GM19328 (cell line): ENCODE measurements around the gene NUP210L.

Source experiments
- ATAC-seq: cut with Tn5 transposase; IDR thresholded peaks from one replicate; pipeline ENCODE4 v1.9.1; 2021; ENCODE audit warnings: mild to moderate bottlenecking, moderate library complexity; ENCODE audit not compliant: unreplicated experiment

Gene NUP210L

DNA sequence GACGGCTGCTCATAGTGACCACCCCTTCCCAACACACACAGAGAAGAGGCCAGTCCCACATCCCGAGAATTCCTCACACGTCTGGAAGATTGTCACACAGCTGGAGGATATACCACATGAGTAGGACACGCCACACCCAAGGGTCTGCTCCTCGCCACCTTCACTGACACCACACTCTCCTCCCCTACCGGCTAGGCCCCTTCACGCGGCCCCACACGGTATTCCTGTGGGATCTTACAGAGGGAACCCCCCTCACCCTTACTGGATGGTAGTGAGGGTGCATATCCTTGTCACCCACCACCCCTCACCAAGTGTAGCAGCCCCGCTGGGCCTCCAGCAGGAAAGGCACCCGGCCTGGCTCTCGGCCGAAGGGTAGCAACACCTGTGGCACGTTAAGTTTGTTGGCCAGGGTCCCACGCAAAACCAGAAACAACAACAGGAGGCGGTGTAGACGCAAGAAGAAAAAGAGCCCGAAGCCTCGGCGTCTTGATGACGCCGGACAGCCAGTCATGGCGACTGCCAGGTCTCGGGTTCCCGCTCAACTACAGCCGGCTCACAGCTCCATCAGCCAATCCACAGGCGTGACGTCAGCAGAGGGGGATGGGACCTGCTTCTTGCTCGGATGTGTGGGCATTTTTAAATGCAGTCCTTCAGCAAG lies at the start of gene NUP210L:
NUP210L (minus strand) TSS at position 540 of the 658 bp plus-strand sequence.
- ATAC-seq: no peak

DNA sequence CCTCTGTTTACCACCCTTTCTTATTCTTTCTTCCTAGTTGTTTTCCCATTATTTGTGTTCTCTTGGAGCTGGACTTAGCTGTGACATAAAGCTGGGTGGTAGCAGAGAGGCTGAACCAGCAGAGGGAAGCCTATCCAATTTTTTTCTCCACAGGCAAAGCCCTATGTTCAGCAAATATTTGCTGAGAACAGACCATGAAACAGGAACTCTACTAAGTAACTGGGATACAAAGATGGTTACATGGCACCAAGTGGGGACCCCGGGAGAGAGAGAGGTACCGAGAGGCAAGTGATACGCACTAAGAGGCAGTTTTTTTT lies 44.6 kb upstream of the NUP210L start:
- ATAC-seq: no peak

DNA sequence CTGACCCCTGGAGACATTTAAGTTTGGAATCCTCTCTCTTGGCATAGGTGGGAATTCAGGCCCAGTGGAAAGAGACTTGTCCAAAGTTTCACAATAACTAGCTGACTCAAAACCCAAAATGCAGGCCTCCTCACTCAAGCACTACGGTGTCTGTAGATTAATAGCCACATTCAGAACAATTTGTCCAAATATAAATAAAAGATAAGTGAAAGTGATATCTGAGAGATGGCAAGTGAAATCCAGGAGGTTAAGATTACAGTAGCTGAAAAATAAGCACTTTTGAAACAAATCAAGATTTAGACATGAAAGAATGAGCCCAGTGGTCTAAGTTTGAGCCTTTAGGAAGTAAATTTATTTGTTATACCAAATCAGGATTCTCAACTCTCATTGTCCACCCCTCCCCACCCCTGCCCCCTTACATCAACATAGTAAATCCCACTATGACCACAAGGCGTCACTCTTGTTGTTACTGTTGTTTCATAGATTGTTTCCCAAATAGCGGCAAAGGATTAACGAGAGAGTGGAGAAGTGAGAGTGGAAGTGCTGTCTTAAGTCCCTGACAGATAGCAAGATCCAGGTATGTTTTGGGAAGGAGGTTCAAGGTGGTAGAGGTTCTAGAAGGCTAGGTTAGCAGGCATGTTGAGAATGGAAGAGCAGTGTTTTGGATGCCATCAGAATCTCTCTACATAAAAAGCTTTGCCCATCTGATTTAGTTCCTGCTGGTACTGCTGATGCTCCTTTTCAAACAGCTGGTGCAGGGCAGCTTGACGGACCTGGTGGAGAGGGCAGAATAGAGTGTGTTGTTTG lies 44.1 kb upstream of the NUP210L start:
- ATAC-seq: no peak

- ATAC-seq: no peak
Measured at GRCh38 chr1:154193821-154194220, 38.9 kb upstream of the NUP210L start.

DNA sequence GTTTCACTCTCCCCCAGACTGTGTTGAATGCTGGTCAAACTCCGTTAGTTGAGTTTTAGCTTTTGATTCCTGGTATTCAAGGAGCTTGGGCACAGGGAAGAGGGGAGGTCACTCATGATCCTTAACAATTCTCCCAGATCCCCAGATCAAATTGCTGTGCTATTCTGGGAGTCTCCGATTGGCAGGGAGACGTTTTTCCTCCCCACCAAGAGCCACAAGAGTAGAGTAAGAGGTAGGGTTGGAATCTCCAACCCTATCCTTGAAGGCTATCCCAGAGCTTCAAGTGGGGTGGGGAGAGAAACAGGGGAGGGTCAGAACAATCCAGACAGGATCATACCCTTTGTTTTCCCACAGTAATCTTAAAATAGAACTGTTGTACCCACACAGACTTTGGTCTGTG lies 37.6 kb upstream of the NUP210L start:
- no peak for ATAC-seq

GRCh38 chr1:154191990-154192461 lies 37.2 kb upstream of the NUP210L start, which contains the start of gene TPM3:
TSS of gene TPM3 (minus strand) at chr1:154192100. CDS start at chr1:154192018, 82 bp downstream.
- no peak for ATAC-seq

- ATAC-seq: no peak
Measured at GRCh38 chr1:154190550-154190949, 35.7 kb upstream of the NUP210L start.

GRCh38 chr1:154186852-154187501 lies 32.1 kb upstream of the NUP210L start:
- ATAC-seq: no peak

GRCh38 chr1:154186177-154186576 lies 31.3 kb upstream of the NUP210L start:
- ATAC-seq: no peak

DNA sequence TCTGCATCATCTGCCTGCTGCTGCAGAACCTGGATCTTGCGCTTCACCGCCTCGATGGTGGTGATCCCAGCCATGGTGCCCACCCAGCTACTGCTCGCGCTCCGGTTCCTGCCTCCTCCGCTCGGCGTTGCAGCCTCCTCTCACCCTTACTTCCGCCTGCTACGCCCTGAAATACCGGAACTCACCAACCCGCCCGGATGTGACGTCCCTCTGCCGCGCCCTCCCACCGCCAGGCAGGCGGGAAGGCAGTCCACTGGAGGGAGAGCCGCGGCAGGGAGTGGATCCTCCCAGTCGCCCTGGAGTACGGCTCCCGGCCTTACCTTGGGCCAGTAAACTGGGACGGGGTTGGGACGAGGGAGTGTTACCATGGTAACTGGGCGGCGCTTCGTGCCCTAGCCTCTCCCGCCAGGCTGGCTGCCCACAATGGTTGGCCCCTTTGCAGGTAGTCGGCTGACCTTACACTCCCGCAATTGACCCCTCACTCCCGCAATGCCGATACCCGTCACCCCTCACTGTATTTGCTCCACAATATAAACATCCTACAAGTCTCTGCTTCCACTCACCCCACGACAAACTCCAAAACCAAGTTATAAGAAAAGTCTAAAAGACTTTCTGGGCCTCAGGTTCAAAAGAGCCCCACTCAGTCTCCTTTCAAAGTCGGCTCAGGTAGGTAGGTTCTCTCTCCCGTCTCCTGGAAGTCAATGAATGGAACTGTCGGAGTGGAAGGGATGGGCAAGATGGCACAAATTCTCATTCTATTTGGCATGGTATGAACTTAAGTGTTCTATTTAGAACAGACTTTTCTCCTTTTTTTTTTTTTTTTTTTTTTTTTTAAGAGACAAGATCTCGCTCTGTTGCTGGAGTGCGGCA lies 28.4 kb upstream of the NUP210L start:
- peak; percentile 52 for ATAC-seq

GRCh38 chr1:154182344-154183045 lies 27.6 kb upstream of the NUP210L start:
- ATAC-seq: peak; percentile 62

DNA sequence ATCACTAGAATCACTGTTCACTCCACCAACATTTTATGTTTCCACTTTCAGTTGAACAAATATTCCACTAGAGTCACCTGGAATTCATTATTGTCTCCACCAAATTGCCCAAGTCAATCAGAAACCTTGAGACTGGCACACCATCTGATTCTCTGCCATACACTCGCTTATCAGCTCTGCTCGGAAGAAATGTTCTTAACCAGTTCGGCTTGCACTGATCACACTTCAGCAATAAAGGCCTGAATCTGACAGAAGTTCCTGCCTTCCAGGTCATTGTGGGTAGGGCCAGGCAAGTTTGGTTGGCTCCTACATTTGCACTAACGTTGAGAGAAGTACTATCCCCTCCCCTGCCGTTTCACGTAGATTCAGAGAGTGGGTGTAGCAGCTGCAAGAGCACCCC lies 27.1 kb upstream of the NUP210L start:
- no peak for ATAC-seq

- ATAC-seq: no peak
Measured at GRCh38 chr1:154179946-154180687, 25.2 kb upstream of the NUP210L start.

DNA sequence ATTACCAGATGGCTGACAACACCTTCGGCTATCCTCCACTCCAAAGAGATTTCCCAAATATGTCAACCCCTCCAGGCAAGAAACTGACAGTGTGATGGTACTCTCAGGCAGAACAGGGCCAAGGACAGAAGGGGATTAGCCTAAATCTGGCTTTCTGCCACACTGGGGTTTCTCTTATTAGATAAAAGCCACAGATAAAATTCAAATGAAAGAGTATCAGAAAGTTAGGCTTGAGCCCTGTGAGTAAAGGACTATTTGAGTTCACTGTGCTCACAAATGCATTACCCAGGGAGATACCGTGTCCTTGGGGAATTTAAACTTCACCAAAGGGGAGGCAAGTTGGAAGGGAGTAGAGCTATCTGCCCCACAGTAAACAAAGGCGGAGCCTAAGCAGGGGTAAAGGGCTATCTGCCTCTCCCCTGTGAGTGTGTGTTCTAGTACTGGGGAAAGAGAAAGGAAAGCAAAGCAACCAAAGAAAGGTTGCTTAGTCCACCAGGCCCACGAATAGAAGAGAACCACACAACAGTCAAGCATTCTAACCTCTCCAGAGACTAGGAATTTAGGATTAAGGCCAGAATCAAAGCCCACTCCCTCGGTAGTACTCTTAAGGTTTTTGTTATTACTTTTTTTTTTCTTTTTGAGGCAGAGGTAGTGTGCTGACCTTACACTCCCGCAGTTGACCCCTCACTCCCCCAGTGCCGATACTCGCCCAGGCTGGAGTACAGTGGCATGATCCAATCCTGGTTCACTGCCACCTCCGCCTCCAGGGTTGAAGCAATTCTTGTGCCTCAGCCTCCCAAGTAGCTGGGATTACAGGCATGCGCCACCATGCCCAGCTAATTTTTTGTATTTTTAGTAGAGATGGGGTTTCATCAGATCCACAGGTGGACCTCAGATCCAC lies 24.3 kb upstream of the NUP210L start:
- ATAC-seq: no peak

DNA sequence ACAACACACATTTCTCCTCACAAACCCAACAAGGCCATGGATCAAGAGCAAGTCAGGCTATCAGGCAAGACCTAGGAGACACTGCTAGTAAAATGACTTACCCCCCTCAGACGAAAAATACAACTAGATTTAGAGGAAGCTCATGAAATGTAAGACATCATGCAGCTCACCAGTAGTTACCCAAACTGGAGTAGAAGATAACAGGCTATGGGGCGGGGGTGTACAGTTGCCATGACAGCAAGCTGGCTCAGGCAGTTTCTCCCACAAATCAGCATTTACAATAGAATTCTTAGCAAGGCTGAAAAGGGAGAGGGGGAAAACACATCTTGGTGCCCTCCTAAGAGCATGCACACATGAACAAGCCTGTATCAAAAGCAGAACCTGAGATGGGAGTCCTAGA lies 23.1 kb upstream of the NUP210L start:
- no peak for ATAC-seq

DNA sequence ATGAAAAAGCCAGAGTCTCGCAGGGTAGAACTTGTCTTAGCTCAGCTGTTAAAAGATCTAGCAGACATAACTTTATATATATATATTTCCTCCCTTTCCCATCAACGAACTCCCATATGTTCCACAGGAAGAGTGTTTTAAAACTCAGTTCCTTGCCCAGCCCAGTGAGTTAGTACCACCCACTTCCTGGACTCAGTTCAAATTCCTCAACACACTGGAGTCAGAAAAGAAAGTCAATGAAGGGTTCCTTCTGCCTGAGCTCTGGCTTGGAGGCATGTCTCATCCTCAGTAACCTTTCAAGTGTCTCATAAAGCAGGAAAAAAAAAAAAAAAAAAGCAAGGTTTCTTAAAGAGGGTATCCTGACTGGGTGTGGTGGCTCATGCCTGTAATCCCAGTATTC lies 21.5 kb upstream of the NUP210L start:
- ATAC-seq: no peak

- no peak for ATAC-seq
Measured at GRCh38 chr1:154174654-154175053, 19.8 kb upstream of the NUP210L start.

DNA sequence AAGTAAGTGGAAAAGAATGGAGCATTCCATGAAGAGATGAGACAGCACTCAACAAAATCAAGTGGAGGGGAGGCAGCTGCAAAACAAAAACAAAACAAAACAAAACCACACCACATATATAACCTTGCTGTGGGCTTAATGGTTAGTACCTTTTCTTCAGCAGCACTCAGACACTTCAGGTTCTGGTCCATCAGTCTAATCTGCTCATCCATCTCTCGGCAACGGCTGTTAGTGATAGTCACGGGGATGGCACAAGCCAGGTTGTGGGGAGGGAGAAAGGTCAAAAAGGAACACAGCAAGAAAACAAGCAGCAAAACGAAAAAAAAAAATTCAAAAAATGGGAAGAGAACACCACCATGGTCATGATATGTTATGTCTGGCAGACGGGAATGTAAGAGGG lies 17.0 kb upstream of the NUP210L start:
- ATAC-seq: no peak

DNA sequence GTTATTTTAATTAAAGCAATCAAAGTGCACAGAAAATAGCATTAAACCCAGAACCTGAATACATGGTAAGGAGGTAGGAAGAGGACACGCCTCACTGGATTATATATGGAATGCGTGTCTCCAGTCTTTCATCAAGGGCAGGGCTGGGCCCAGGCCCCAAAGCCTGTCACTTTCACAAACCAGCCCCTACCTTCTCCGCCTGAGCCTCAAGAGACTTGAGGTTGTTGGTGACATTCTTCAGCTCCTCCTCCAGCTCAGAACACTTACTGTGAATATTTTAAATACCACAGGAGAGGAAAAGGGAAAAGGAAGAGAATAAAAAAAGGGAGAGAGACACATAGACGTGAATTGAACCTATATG lies 16.3 kb upstream of the NUP210L start:
- no peak for ATAC-seq
